WERI-Rb-1 (cell line): ENCODE measurements around the gene HNRNPF.

ENCODE experiments used
- DNase-seq: peaks from one replicate; pipeline ENCODE4 v3.0.0-alpha.2; 2020
- H3K27ac ChIP-seq: fragments of 250-450 bp; sonication (Bioruptor Pico); 2 replicates; pipeline ENCODE4 v1.5.1; 2020; ENCODE audit warnings: mild to moderate bottlenecking, moderate library complexity
- H3K27me3 ChIP-seq: fragments of 250-450 bp; sonication (Bioruptor Pico); 2 replicates; pipeline ENCODE4 v1.5.1; 2021; ENCODE audit warnings: mild to moderate bottlenecking, low read depth, moderate library complexity; ENCODE audit not compliant: insufficient read depth, severe bottlenecking
- H3K36me3 ChIP-seq: fragments of 250-450 bp; sonication (Bioruptor Pico); 2 replicates; pipeline ENCODE4 v1.5.1; 2020; ENCODE audit warnings: mild to moderate bottlenecking, moderate library complexity
- H3K4me3 ChIP-seq: 2 replicates; pipeline ENCODE4 v1.5.1; 2011; ENCODE audit warnings: low read depth, mild to moderate bottlenecking, control low read depth, low read length
- H3K9me3 ChIP-seq: fragments of 250-450 bp; sonication (Bioruptor Pico); 2 replicates; pipeline ENCODE4 v1.5.1; 2021; ENCODE audit warnings: mild to moderate bottlenecking, moderate library complexity; ENCODE audit not compliant: severe bottlenecking
- CTCF ChIP-seq: IDR thresholded peaks from 2 replicates; pipeline ENCODE4 v1.5.1; 2011; ENCODE audit warnings: low read depth, mild to moderate bottlenecking, control low read depth, inconsistent platforms, low read length

The HNRNPF gene

DNA sequence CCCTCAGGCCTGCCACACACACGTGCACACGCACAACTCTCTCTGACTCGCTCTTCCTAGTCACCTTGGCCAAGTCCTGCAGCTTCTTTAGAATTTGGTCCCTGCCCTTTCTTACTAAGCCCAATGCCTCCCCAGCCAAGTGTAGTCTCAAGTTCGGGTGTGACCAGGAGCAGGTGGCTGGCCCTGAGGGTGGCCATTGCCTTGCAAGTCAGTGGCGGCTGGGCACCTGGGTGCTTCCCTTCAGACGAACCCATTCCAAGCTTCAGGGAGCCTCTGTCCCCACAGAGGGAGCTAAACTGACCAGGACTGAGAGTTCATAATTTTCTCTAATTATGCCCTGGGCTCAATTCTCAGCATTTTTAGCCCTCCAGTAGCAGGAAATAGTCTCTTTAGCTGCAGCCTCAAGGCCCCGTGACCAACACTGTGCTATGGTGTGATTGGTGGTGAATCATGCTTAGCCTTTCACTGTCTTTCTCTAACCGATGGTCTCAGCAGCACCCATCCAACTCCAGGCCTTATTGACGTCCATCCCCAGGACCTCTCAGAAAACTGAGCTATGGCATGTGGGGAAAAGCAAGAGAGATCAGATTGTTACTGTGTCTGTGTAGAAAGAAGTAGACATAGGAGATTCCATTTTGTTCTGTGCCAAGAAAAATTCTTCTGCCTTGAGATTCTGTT lies 72.2 kb downstream of the HNRNPF start:
- Histone ChIP-seq H3K36me3 (no peaks in the 10 kb centered on the region), H3K27ac (peak overlapping the region; percentile 24; the same call in 1 of the 2 replicates), H3K27me3 (no peaks in the 10 kb centered on the region), H3K4me3 (no peak overlapping the region), H3K9me3 (no peaks in the 10 kb centered on the region)
- no peak for TF ChIP-seq CTCF
- no peak for DNase-seq

DNA sequence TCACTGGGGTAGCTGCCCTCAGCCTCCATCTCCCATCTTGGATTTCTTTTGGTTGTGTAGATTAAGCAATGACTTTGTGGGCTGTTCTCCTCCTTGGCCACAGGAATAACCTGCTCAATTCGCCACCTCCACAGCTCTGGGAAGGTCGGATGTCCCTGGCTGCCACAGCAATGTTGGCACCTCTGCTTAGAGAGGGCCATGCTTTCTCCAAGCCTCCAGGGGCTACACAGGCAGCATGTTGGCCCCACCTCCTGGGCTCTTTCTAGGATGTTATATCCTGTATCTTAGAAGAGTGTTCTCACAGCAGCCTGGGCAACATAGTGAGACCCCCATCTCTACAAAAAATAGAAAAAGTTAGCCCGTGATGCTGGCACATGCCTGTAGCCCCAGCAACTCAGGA lies 72.9 kb downstream of the HNRNPF start:
- TF ChIP-seq CTCF, result no peak
- no peak for DNase-seq
- no peaks in the 10 kb centered on the region for H3K27me3 ChIP-seq
- no peak overlapping the region for H3K4me3 ChIP-seq
- H3K36me3 ChIP-seq, result no peaks in the 10 kb centered on the region
- H3K9me3 ChIP-seq, result no peaks in the 10 kb centered on the region
- H3K27ac ChIP-seq, result no peak overlapping the region
